Ascending aorta (tissue), 2 donors: ENCODE results near the gene ADAMTS12. TPM values are rescaled to one million over a fixed set of nuclear protein-coding genes. Genes with fewer than 3 reads are reported as not detected.

Source experiments
- DNase-seq, 2 donors: peaks; one replicate each; pipeline ENCODE4 v3.0.0-alpha.2; 2019; ENCODE audit warnings: low spot score in 2 of 2
- H3K27ac ChIP-seq, 2 donors: fragments of 200-600 bp; sonication (generic); one replicate each; pipeline ENCODE4 v1.5.1; 2016 to 2017; ENCODE audit warnings: mild to moderate bottlenecking in 1 of 2
- H3K27me3 ChIP-seq: fragments of 200-600 bp; sonication (generic); one replicate; pipeline ENCODE4 v1.5.1; 2017
- H3K36me3 ChIP-seq, 2 donors: fragments of 200-600 bp; sonication (generic); one replicate each; pipeline ENCODE4 v1.5.1; 2016
- H3K4me1 ChIP-seq, 2 donors: fragments of 200-600 bp; sonication (generic); one replicate each; pipeline ENCODE4 v1.5.1; 2016 to 2017; ENCODE audit warnings: mild to moderate bottlenecking in 1 of 2
- H3K4me3 ChIP-seq, 2 donors: fragments of 200-600 bp; sonication (generic); one replicate each; pipeline ENCODE4 v1.5.1; 2016 to 2017; ENCODE audit warnings: mild to moderate bottlenecking in 1 of 2
- H3K9me3 ChIP-seq, 2 donors: fragments of 200-600 bp; sonication (generic); one replicate each; pipeline ENCODE4 v1.5.1; 2016
- intact Hi-C: fragments of 100-400 bp; cut with DNase I; formaldehyde crosslinking; loops from one replicate; pipeline ENCODE4 v1.15.1; 2023
- total RNA-seq: library from RNA; depleted of rRNA; stranded (reverse); fragments of >200 nt; gene quantifications from one replicate; pipeline ENCODE4 v1.1.0, GENCODE V29; 2016
- TF ChIP-seq, protein P1 (sequence below), 3 experiments: fragments of 200-600 bp in 2 of 3; fragments of 450-650 bp in 1 of 3; sonication (generic) in 2 of 3; IDR thresholded peaks; one replicate each; pipeline ENCODE4 v1.5.1; 2016 to 2019; ENCODE audit warnings: antibody characterized with exemption in 3 of 3, mild to moderate bottlenecking in 1 of 3, moderate library complexity in 1 of 3

ADAMTS12 gene
- total RNA-seq, 1 donor from 2014 or later: 1.4 TPM

DNA sequence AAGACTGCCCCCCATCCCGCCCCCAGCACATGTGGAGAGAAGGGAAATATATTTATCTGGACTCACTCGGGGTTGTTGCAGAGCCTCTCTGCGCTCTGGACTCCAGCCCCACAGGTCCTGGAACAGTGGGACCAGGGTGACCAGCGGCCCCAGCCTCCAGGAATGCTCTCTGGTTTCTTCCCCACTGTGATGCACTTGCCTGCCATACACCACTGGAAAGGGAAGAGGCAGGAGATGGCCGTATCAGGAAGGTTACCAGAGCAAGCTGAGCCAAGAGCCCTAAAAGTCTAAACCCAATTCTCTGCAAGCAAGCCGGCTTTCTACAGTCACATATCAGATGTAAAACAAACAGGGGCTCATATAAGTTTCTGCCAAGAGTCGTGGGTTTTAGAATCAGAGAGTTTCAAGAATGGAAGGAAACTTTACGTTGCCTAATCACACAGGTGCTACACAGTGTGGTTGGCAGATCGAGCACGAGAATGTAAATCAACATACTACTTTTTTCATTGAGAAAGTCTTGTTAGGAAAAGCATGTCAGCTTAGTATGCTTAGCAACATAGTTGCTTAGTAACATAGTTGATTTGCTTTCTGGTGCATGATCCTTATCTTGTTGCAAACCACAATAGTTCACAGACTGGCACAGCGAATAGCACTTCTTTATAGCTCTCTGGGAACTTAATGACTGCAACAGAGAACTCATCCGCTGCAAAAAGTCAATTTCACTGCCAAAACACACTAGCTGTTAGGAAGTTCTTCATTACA is 249.9 kb downstream of the ADAMTS12 start:
- Histone ChIP-seq H3K4me1 (no peaks in the 10 kb centered on the region), H3K27me3 (no peaks in the 10 kb centered on the region), H3K27ac (no peak overlapping the region), H3K9me3 (peaks cover 0 to 3% of the 10 kb centered on the region in 2 donors), H3K4me3 (no peak overlapping the region), H3K36me3 (no peaks in the 10 kb centered on the region)
- intact Hi-C loops: no loop called here
- DNase-seq: no peak
- TF ChIP-seq, protein P1, sequence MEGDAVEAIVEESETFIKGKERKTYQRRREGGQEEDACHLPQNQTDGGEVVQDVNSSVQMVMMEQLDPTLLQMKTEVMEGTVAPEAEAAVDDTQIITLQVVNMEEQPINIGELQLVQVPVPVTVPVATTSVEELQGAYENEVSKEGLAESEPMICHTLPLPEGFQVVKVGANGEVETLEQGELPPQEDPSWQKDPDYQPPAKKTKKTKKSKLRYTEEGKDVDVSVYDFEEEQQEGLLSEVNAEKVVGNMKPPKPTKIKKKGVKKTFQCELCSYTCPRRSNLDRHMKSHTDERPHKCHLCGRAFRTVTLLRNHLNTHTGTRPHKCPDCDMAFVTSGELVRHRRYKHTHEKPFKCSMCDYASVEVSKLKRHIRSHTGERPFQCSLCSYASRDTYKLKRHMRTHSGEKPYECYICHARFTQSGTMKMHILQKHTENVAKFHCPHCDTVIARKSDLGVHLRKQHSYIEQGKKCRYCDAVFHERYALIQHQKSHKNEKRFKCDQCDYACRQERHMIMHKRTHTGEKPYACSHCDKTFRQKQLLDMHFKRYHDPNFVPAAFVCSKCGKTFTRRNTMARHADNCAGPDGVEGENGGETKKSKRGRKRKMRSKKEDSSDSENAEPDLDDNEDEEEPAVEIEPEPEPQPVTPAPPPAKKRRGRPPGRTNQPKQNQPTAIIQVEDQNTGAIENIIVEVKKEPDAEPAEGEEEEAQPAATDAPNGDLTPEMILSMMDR (IDR thresholded peaks at IDR 0.05): no peak

GRCh38 chr5:33639474-33639873 is 252.3 kb downstream of the ADAMTS12 start:
- no peak overlapping the region for H3K27ac ChIP-seq
- H3K4me3 ChIP-seq: no peak overlapping the region
- TF ChIP-seq, protein P1 (IDR thresholded peaks at IDR 0.05): no peak
- intact Hi-C loops: no loop called here
- DNase-seq: no peak
- no peaks in the 10 kb centered on the region for H3K27me3 ChIP-seq
- no peaks in the 10 kb centered on the region for H3K36me3 ChIP-seq
- peaks cover 0 to 3% of the 10 kb centered on the region in 2 donors for H3K9me3 ChIP-seq
- no peaks in the 10 kb centered on the region for H3K4me1 ChIP-seq

GRCh38 chr5:33637011-33637410 is 254.8 kb downstream of the ADAMTS12 start:
- no peaks in the 10 kb centered on the region for H3K36me3 ChIP-seq
- intact Hi-C loops: no loop called here
- no peaks in the 10 kb centered on the region for H3K4me1 ChIP-seq
- TF ChIP-seq, protein P1 (IDR thresholded peaks at IDR 0.05): no peak
- no peaks in the 10 kb centered on the region for H3K27me3 ChIP-seq
- no peaks in the 10 kb centered on the region for H3K9me3 ChIP-seq
- H3K4me3 ChIP-seq: no peak overlapping the region
- DNase-seq: no peak
- H3K27ac ChIP-seq: no peak overlapping the region

DNA sequence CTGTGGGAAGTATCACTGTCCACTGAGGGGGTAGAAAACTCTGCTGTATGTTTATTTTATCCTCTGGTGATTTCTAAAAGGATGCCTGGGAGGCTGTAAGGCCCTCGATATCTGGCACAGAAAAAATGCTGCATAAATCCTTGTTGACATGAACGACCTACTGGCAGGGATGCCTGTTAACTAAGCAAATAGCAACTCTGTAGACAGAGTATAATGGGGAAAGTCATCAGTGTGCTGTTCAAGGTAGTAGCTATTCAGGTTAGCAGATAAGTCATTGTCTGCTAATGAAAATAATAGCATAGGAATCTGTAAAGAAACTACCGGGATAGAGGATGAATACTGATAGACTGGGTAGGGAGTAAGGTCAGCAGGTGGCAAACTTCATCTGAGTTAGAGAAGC is 256.2 kb downstream of the ADAMTS12 start:
- Histone ChIP-seq H3K27me3 (no peaks in the 10 kb centered on the region), H3K27ac (no peak overlapping the region), H3K9me3 (no peaks in the 10 kb centered on the region), H3K4me1 (no peaks in the 10 kb centered on the region), H3K4me3 (no peak overlapping the region), H3K36me3 (no peaks in the 10 kb centered on the region)
- TF ChIP-seq, protein P1 (IDR thresholded peaks at IDR 0.05): no peak
- intact Hi-C loops: no loop called here
- DNase-seq: no peak

GRCh38 chr5:33633699-33634098 is 258.1 kb downstream of the ADAMTS12 start:
- Histone ChIP-seq H3K9me3 (no peaks in the 10 kb centered on the region), H3K36me3 (no peaks in the 10 kb centered on the region), H3K27ac (no peak overlapping the region), H3K27me3 (no peaks in the 10 kb centered on the region), H3K4me3 (no peak overlapping the region), H3K4me1 (no peaks in the 10 kb centered on the region)
- TF ChIP-seq, protein P1 (IDR thresholded peaks at IDR 0.05): no peak
- intact Hi-C loops: no loop called here
- DNase-seq: no peak
